GM21529 (cell line): Measurements from ENCODE around the gene LRRC28.

Experiments
- ATAC-seq: cut with Tn5 transposase; IDR thresholded peaks from one replicate; pipeline ENCODE4 v1.9.1; 2021; ENCODE audit not compliant: unreplicated experiment

Gene LRRC28

DNA sequence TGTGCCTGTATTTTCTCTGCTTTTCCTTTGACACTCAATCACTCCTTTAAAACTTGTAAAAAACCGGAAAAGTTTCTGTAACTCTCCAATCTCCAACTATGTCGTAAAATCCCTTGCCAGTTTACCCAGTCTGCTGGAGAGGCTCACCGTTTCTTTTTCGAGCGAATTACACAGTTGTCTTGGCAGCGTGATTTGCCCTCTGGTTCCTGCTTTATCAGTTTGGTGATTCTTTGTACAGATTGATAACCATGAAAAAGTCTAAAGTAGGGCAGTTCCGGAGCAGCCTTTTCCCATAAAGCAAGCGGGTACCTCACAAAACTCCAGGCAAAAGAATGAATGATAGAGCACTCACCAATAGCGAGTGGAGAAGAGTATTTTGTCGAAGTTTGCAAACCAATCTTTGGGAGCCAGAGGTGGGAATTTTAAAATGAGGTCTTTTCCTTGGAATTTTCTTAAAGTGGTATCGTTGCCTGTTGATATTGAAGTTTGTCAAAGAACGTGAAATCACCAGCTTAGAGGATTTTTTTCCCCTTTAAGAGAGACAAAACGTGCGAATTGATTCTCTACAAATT lies 1.9 kb upstream of the LRRC28 start, which contains the start of gene TTC23:
Gene TTC23 (minus strand): TSS at position 312 of the 572 bp plus-strand sequence. CDS start 20,869 bp downstream, outside the sequence.
- no peak for ATAC-seq

DNA sequence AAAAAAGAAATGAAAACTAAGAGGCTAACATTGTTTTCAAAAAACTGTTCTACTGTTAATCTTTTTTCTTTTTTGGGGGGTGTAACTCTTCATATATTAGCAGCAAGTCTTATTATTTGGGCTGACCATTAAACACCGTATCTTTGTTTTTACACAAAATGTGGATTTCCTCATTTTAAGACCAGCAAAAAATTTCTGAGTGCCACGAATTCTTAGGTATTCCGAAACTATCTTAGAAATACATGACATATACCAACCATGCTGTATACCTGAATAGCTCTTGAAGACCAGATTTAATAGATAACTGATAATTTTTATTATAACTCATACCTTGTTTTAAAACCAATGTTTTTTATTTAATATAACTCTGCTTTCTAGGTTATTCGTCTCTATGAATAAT lies 1.3 kb upstream of the LRRC28 start:
- no peak for ATAC-seq

- no peak for ATAC-seq
These were observed 806 bp upstream of the LRRC28 start for GRCh38 chr15:99250494-99250856.

DNA sequence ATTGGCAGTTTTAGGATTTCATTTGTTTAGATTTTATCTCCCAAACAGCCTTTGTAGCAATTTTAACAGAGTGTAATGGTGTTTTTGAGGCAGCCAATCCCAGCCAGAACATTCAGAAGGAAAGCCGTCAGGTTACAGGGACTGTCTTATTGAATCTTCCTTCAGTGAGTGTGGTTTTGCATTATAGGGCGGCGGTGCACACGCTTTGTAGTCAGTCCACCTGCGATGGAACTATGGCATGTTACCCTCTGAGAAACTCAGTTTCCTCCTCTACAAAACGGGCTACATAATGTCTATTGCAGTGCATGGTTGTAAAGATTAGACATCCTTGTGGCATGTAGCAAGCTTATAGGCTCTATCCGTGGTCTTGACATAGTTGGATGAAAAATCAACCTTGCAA lies 1.0 kb downstream of the LRRC28 start:
- no peak for ATAC-seq

- no peak for ATAC-seq
These were observed 2.3 kb downstream of the LRRC28 start for GRCh38 chr15:99253381-99254090.

DNA sequence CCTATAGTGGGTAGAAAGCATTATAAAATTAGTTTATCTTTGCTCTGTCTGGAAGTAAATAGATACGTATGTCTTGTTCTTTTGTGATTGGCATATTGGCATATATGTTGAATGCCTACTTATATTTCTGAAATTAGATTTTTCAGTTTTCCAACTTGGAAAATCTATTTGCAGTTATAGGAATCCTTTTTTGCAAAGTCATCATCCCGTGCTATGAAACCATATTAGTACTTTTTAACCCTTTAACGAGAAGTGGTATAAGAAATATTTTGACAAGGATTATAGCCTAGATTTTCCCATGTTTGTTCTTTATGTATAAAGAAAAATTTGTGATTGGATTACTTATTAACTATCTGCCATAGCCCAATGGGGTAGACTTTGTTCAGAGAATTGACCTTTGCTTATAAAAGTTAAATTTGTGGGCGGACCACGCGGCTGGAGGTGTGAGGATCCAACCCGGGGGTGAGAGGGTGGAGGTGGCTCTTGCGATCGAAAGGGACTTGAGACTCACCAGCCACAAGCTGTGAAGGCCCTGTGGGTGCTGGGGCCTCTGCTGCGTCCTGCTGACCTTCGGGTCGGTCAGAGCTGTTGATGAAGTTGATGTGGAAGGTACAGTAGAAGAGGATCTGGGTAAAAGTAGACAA lies 5.9 kb downstream of the LRRC28 start:
- no peak for ATAC-seq

GRCh38 chr15:99264125-99264524 lies 12.8 kb downstream of the LRRC28 start:
- ATAC-seq, result no peak

- no peak for ATAC-seq
These were observed 14.3 kb downstream of the LRRC28 start for GRCh38 chr15:99265541-99266070.

DNA sequence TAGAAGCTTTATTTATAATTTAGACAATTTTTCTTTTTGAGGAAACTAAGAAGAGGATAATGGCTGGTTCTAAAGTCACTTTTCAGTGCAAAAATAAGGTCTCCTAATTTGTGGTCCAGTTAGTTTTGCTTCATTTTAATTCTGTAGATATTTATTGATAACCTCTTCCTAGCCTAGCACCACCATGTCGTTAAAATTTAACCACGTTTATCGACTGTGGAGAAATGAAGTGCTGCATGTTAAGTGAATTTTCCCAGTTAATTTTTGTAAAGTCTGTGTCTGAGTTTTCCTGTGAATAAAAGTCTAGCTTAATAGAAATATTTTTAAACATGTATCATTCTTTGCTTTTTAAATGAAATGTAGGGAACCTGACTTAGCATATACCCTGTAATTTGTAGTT lies 16.7 kb downstream of the LRRC28 start:
- ATAC-seq, result no peak

GRCh38 chr15:99268431-99268830 lies 17.1 kb downstream of the LRRC28 start:
- no peak for ATAC-seq

DNA sequence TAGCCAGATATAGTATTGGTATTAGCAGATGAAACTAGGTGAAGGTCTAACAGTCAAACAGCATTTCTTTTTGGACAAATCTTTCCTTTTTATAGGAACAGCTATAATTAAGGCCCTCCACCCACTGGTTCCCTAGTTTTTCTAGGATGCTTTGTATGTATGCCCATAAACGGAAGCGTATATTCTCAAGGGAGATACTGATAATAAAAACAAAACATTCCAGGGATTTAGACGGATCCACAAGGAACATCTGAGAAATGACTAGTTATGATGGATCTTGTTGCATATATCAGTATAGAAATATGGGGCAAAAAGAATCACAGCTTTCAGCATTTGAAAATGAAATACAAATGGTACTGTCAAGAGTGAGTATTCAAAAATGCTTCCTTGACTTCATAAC lies 22.5 kb downstream of the LRRC28 start:
- no peak for ATAC-seq

GRCh38 chr15:99275061-99275460 lies 23.8 kb downstream of the LRRC28 start:
- no peak for ATAC-seq

DNA sequence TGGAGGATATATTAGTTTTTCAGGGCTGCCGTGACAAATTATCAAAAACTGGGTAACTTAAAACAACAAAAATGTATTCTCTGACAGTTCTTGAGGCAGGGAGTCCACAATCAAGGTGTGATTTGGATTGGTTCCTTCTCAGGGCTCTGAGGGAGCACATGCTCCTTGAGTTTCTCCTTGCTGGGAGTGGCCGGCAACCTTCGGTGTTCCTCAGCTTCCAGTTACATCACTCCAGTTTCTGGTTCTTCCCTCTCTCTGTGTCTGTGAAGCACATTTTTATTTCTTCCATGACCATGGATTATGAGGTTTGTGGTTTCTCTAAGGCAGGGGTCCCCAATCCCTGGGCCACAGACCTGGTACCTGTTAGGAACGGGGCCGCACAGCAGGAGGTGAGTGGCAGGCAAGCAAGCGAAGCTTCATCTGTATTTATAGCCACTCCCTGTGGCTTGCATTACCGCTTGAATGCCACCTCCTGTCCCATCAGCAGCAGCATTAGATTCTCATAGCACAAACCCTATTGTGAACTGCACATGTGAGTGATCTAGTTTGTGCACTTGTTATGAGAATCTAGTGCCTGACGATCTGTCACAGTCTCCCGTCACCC lies 24.3 kb downstream of the LRRC28 start:
- no peak for ATAC-seq

GRCh38 chr15:99279290-99279689 lies 28.0 kb downstream of the LRRC28 start:
- no peak for ATAC-seq

GRCh38 chr15:99279827-99280226 lies 28.5 kb downstream of the LRRC28 start:
- ATAC-seq, result no peak

DNA sequence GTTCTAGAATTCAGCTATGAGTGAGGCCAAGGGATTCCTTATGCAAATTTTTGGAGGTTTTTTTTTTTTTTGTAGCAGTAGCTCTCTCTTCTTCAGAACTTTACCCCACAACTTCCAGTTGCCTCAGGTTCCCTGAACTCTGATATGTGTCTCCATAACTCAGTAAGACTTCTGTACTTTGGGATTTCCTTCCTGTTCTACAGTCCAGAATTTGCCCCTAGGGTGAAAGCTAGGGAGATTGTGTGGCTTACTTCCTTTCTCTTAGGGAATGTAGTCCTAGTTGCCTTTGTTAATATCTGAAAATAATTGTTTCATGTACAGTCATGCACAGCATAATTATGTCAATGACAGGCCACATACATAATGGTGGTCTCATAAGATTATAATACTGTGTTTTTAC lies 30.8 kb downstream of the LRRC28 start:
- no peak for ATAC-seq

DNA sequence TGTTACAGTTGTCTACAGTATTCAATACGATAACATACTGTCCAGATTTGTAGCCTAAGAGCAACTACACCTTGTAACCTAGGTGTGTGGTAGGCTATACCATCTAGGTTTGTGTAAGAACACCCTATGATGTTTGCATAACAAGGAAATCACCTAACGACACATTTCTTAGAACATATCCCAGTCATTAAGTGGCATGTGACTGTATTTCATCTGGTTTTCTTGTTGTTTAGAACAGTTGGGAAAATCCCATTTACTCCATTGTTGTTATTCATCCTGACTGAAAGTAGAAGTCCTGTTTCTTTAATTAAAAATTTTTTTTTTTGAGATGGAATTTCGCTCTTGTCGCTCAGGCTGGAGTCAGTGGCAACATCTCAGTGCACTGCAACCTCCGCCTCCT lies 31.3 kb downstream of the LRRC28 start:
- no peak for ATAC-seq

DNA sequence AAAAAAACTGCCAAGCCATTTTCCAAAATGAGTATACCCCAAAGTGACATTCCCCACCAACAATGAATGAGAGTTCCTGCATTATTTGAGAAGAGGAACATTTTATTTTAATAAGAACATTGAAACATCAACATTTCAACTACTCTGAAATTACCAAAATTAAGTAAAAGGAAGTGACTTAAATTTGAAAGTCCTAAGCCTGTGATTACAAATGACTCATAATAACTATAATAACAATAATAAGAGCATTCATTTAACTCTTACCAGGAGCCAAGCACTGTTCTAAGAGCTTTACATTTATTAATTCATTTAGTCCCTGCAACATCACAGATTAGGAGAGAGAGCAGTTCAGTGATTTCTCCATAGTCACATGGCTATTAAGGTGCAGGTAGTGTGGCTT lies 32.4 kb downstream of the LRRC28 start:
- ATAC-seq, result no peak

- no peak for ATAC-seq
These were observed 40.4 kb downstream of the LRRC28 start for GRCh38 chr15:99291643-99292042.

DNA sequence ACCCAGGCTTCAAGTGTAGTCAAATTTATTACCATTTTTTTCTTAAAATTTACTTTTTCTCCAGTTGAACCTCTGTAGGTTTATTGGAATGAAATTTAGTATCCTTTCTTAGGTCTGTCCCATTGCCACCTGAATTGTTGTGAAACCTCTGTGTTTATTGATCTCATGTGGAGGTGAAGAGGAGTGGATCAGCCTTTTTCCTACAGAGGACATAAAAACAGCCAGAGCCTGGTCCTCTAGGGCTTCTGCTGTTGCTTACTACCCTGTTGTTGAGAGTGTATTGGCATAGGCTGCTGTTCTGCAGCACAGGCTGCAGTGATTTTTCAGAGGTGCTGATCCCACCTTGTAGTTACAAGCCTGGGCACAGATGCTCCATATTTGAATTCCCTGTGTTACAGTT lies 44.6 kb downstream of the LRRC28 start:
- no peak for ATAC-seq

DNA sequence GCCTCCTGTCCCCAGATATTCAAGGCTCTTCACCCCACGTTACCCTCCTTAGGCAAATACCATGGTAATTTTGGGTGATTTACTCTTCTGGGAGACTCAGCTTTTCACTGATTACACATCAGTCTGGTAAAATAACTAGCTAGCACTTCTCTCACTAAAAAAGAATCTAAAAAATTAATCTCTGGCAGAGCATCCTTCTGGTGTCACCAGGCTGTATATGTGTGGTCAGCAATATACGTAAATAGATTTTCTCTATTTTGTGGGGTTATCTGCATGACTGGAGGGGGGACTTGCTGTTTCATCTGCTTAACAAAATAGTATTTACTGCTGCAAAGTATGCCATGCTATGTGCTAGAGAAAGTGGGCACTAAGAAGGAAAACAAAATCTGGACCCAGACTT lies 45.1 kb downstream of the LRRC28 start:
- ATAC-seq, result no peak

GRCh38 chr15:99303907-99304306 lies 52.6 kb downstream of the LRRC28 start:
- ATAC-seq, result no peak
